HAP-1 (cell line): Measurements from ENCODE around the gene SLC2A8.

Source experiments
- DNase-seq, 2 experiments: peaks; one replicate each; pipeline ENCODE4 v3.0.0-alpha.2; 2016 to 2020; ENCODE audit warnings: low spot score in 2 of 2
- H3K27me3 ChIP-seq: fragments of 250-450 bp; sonication (Bioruptor Pico); 2 replicates; pipeline ENCODE4 v1.5.1; 2020; ENCODE audit warnings: low read depth, mild to moderate bottlenecking, moderate library complexity
- H3K36me3 ChIP-seq: fragments of 250-450 bp; sonication (Bioruptor Pico); replicated peaks from 2 replicates; pipeline ENCODE4 v1.5.1; 2020; ENCODE audit warnings: mild to moderate bottlenecking
- H3K4me1 ChIP-seq: fragments of 250-450 bp; sonication (Bioruptor Pico); 2 replicates; pipeline ENCODE4 v1.5.1; 2020; ENCODE audit warnings: mild to moderate bottlenecking
- H3K4me3 ChIP-seq: fragments of 250-450 bp; sonication (Bioruptor Pico); 2 replicates; pipeline ENCODE4 v1.5.1; 2020; ENCODE audit warnings: mild to moderate bottlenecking, moderate library complexity
- H3K9me3 ChIP-seq: fragments of 250-450 bp; sonication (Bioruptor Pico); 2 replicates; pipeline ENCODE4 v1.5.1; 2020; ENCODE audit warnings: mild to moderate bottlenecking, moderate library complexity
- in situ Hi-C: fragments of 300-500 bp; cut with MboI; formaldehyde crosslinking; loops from 3 replicates; pipeline ENCODE4 v1.14.3; 2020; ENCODE audit warnings: low sequenced_read_pairs, inconsistent platforms, mixed read lengths

Gene SLC2A8

GRCh38 chr9:127455324-127455992, 58.5 kb downstream of the SLC2A8 start:
- Histone ChIP-seq H3K27me3 (no peaks in the 10 kb centered on the region), H3K4me1 (peaks cover 6% of the 10 kb centered on the region; the same call in 1 of the 2 replicates), H3K9me3 (no peaks in the 10 kb centered on the region), H3K36me3 (peaks cover 31% of the 10 kb centered on the region), H3K4me3 (no peak overlapping the region)
- no peak for DNase-seq
- in situ Hi-C loops: no loop called here

GRCh38 chr9:127457191-127457878, 60.4 kb downstream of the SLC2A8 start:
- in situ Hi-C loops: no loop called here
- Histone ChIP-seq H3K9me3 (no peaks in the 10 kb centered on the region), H3K4me1 (peaks cover 3% of the 10 kb centered on the region; the same call in 1 of the 2 replicates), H3K27me3 (no peaks in the 10 kb centered on the region), H3K36me3 (peaks cover 36% of the 10 kb centered on the region), H3K4me3 (no peak overlapping the region)
- no peak for DNase-seq
